DND-41 (cell line): ENCODE data around the gene ID3.

ENCODE experiments used
- ATAC-seq: fragments of 200-7000 bp; cut with Tn5 transposase; 3 replicates; pipeline ENCODE4 v1.9.1; 2021; ENCODE audit warnings: low read depth; ENCODE audit not compliant: insufficient read depth
- DNase-seq: peaks from one replicate; pipeline ENCODE4 v3.0.0-alpha.2; 2020
- H2AFZ ChIP-seq: 2 replicates; pipeline ENCODE4 v1.6.0; 2012; ENCODE audit warnings: low read depth, low read length
- H3K27ac ChIP-seq: 2 replicates; pipeline ENCODE4 v1.5.1; 2012; ENCODE audit warnings: low read length, inconsistent platforms
- H3K27me3 ChIP-seq: fragments of 200-600 bp; sonication (generic); 2 replicates; pipeline ENCODE4 v1.6.0; 2012; ENCODE audit warnings: low read length, mild to moderate bottlenecking, inconsistent platforms; ENCODE audit not compliant: insufficient read depth, poor library complexity
- H3K36me3 ChIP-seq: 2 replicates; pipeline ENCODE4 v1.5.1; 2012; ENCODE audit warnings: low read length, inconsistent platforms; ENCODE audit not compliant: insufficient read depth
- H3K4me1 ChIP-seq: 2 replicates; pipeline ENCODE4 v1.5.1; 2012; ENCODE audit warnings: mild to moderate bottlenecking, low read length; ENCODE audit not compliant: insufficient read depth
- H3K4me2 ChIP-seq: 2 replicates; pipeline ENCODE4 v1.6.0; 2012; ENCODE audit warnings: mild to moderate bottlenecking, moderate library complexity, low read length, inconsistent platforms; ENCODE audit not compliant: insufficient read depth
- H3K4me3 ChIP-seq, 2 experiments: fragments of 200-600 bp in 1 of 2; shearing (Covaris generic) in 1 of 2; 2 replicates each; pipeline ENCODE4 v1.5.1; 2012 to 2016; ENCODE audit warnings: inconsistent platforms in 2 of 2, low read length in 2 of 2, mild to moderate bottlenecking in 2 of 2, low read depth in 1 of 2, moderate library complexity in 1 of 2
- H3K79me2 ChIP-seq: 2 replicates; pipeline ENCODE4 v1.6.0; 2012; ENCODE audit warnings: low read length, inconsistent platforms; ENCODE audit not compliant: insufficient read depth
- H3K9ac ChIP-seq: 2 replicates; pipeline ENCODE4 v1.6.0; 2012; ENCODE audit warnings: low read depth, mild to moderate bottlenecking, inconsistent platforms, low read length, moderate library complexity
- H3K9me3 ChIP-seq: 2 replicates; pipeline ENCODE4 v1.5.1; 2012; ENCODE audit warnings: low read length, moderate library complexity, mild to moderate bottlenecking, inconsistent platforms; ENCODE audit not compliant: insufficient read depth, severe bottlenecking
- H4K20me1 ChIP-seq: 2 replicates; pipeline ENCODE4 v1.6.0; 2012; ENCODE audit warnings: low read length; ENCODE audit not compliant: insufficient read depth
- EZH2 ChIP-seq: IDR thresholded peaks from 3 replicates; pipeline ENCODE4 v1.6.1; 2012; ENCODE audit warnings: borderline replicate concordance, low read depth, mild to moderate bottlenecking, moderate library complexity, low read length, inconsistent platforms; ENCODE audit not compliant: severe bottlenecking
- TF ChIP-seq, protein P1 (sequence below): IDR thresholded peaks from 2 replicates; pipeline ENCODE4 v1.5.1; 2012; ENCODE audit warnings: borderline replicate concordance, low read length, moderate library complexity, mild to moderate bottlenecking; ENCODE audit not compliant: poor library complexity, severe bottlenecking; ENCODE audit errors: extremely low read depth

The ID3 gene

GRCh38 chr1:23563755-23564374 is 4.6 kb upstream of the ID3 start:
- no peak overlapping the region for H3K4me2 ChIP-seq
- H3K27me3 ChIP-seq, result peaks cover 57% of the 10 kb centered on the region
- H3K36me3 ChIP-seq, result no peaks in the 10 kb centered on the region
- no peak overlapping the region for H3K4me3 ChIP-seq
- ATAC-seq (no peak), DNase-seq (no peak)
- H4K20me1 ChIP-seq, result peaks cover 3% of the 10 kb centered on the region; the same call in 1 of the 2 replicates
- no peak overlapping the region for H3K27ac ChIP-seq
- H3K79me2 ChIP-seq, result peaks cover 3% of the 10 kb centered on the region; the same call in 1 of the 2 replicates
- H3K9me3 ChIP-seq, result no peaks in the 10 kb centered on the region
- H3K9ac ChIP-seq, result no peak overlapping the region
- no peak for TF ChIP-seq EZH2
- TF ChIP-seq, protein P1, sequence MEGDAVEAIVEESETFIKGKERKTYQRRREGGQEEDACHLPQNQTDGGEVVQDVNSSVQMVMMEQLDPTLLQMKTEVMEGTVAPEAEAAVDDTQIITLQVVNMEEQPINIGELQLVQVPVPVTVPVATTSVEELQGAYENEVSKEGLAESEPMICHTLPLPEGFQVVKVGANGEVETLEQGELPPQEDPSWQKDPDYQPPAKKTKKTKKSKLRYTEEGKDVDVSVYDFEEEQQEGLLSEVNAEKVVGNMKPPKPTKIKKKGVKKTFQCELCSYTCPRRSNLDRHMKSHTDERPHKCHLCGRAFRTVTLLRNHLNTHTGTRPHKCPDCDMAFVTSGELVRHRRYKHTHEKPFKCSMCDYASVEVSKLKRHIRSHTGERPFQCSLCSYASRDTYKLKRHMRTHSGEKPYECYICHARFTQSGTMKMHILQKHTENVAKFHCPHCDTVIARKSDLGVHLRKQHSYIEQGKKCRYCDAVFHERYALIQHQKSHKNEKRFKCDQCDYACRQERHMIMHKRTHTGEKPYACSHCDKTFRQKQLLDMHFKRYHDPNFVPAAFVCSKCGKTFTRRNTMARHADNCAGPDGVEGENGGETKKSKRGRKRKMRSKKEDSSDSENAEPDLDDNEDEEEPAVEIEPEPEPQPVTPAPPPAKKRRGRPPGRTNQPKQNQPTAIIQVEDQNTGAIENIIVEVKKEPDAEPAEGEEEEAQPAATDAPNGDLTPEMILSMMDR, result no peak
- no peak overlapping the region for H2AFZ ChIP-seq
- H3K4me1 ChIP-seq, result peaks cover 26% of the 10 kb centered on the region

DNA sequence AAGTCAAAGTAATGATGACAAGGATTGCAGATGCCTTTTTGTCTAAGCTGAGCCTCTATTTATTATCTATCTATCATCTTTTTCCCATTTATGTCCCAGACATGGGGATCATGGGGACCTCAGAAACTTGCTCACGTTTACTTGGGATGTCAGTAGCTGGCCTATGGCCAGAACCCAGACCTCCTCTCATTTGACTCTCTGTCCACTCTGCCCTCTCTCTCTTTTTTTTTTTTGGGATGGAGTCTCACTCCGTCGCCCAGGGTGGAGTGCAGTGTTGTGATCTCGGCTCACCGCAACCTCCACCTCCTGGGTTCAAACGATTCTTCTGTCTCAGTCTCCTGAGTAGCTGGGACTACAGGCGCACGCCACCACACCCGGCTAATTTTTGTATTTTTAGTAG is 3.7 kb upstream of the ID3 start:
- peaks cover 6% of the 10 kb centered on the region; the same call in 1 of the 2 replicates for H3K79me2 ChIP-seq
- no peaks in the 10 kb centered on the region for H3K9me3 ChIP-seq
- peaks cover 34% of the 10 kb centered on the region for H3K4me1 ChIP-seq
- no peak for DNase-seq
- TF ChIP-seq, protein P1, result no peak
- no peak for TF ChIP-seq EZH2
- H4K20me1 ChIP-seq, result peaks cover 7% of the 10 kb centered on the region; the same call in 1 of the 2 replicates
- no peak overlapping the region for H3K9ac ChIP-seq
- H2AFZ ChIP-seq, result no peak overlapping the region
- ATAC-seq, result no peak
- H3K27ac ChIP-seq, result no peak overlapping the region
- no peak overlapping the region for H3K4me2 ChIP-seq
- no peak overlapping the region for H3K4me3 ChIP-seq
- H3K36me3 ChIP-seq, result no peaks in the 10 kb centered on the region
- peaks cover 59% of the 10 kb centered on the region for H3K27me3 ChIP-seq

GRCh38 chr1:23562137-23562876 is 3.0 kb upstream of the ID3 start:
- peaks cover 58% of the 10 kb centered on the region for H3K27me3 ChIP-seq
- H3K27ac ChIP-seq, result no peak overlapping the region
- H3K9ac ChIP-seq, result no peak overlapping the region
- peaks cover 41% of the 10 kb centered on the region for H3K4me1 ChIP-seq
- H3K4me3 ChIP-seq, result no peak overlapping the region
- H3K9me3 ChIP-seq, result no peaks in the 10 kb centered on the region
- no peak overlapping the region for H3K4me2 ChIP-seq
- peaks cover 7% of the 10 kb centered on the region; the same call in 1 of the 2 replicates for H4K20me1 ChIP-seq
- H2AFZ ChIP-seq, result no peak overlapping the region
- DNase-seq (peak; percentile 74), ATAC-seq (peak; percentile 48)
- H3K79me2 ChIP-seq, result peaks cover 6% of the 10 kb centered on the region; the same call in 1 of the 2 replicates
- no peak for TF ChIP-seq EZH2
- TF ChIP-seq, protein P1, result no peak
- no peaks in the 10 kb centered on the region for H3K36me3 ChIP-seq
